Loucy (cell line): ENCODE results near the gene MRPL42.

ENCODE experiments used
- H2AFZ ChIP-seq: fragments of 200-600 bp; sonication (generic); 2 replicates; pipeline ENCODE4 v1.6.0; 2016; ENCODE audit warnings: antibody characterized with exemption, mild to moderate bottlenecking, low read length, moderate library complexity
- H3F3A ChIP-seq: fragments of 200-600 bp; 2 replicates; pipeline ENCODE4 v1.6.0; 2016; ENCODE audit warnings: antibody characterized with exemption, low read depth, mild to moderate bottlenecking
- H3K27me3 ChIP-seq: fragments of 200-600 bp; sonication (generic); 2 replicates; pipeline ENCODE4 v1.6.1; 2014; ENCODE audit warnings: low read length, mild to moderate bottlenecking; ENCODE audit not compliant: insufficient read depth, poor library complexity, severe bottlenecking
- H3K36me3 ChIP-seq: fragments of 200-600 bp; sonication (generic); 2 replicates; pipeline ENCODE4 v1.6.1; 2016; ENCODE audit warnings: low read length; ENCODE audit not compliant: insufficient read depth
- H3K4me1 ChIP-seq: fragments of 200-600 bp; sonication (generic); 2 replicates; pipeline ENCODE4 v1.5.1; 2014; ENCODE audit warnings: low read length, mild to moderate bottlenecking; ENCODE audit not compliant: insufficient read depth, poor library complexity, severe bottlenecking
- H3K4me2 ChIP-seq: fragments of 200-600 bp; sonication (generic); 2 replicates; pipeline ENCODE4 v1.6.0; 2014; ENCODE audit warnings: antibody characterized with exemption, low read length, low read depth, mild to moderate bottlenecking; ENCODE audit not compliant: poor library complexity, severe bottlenecking
- H3K4me3 ChIP-seq: fragments of 200-600 bp; sonication (generic); 2 replicates; pipeline ENCODE4 v1.5.1; 2014; ENCODE audit warnings: low read length, mild to moderate bottlenecking, mixed read lengths; ENCODE audit not compliant: poor library complexity, severe bottlenecking
- H3K79me2 ChIP-seq: fragments of 200-600 bp; sonication (generic); 2 replicates; pipeline ENCODE4 v1.6.1; 2014; ENCODE audit warnings: low read length; ENCODE audit not compliant: insufficient read depth
- H3K9ac ChIP-seq: fragments of 200-600 bp; sonication (generic); 2 replicates; pipeline ENCODE4 v1.6.0; 2014; ENCODE audit warnings: mild to moderate bottlenecking, low read depth, low read length, moderate library complexity; ENCODE audit not compliant: poor library complexity, severe bottlenecking
- H3K9me2 ChIP-seq: fragments of 200-600 bp; sonication (generic); replicated peaks from 2 replicates; pipeline ENCODE4 v1.6.1; 2016; ENCODE audit warnings: low read depth, low read length, mixed read lengths
- H3K9me3 ChIP-seq: fragments of 200-600 bp; sonication (generic); 2 replicates; pipeline ENCODE4 v1.6.1; 2014; ENCODE audit warnings: mild to moderate bottlenecking, antibody characterized with exemption, low read length, low read depth; ENCODE audit not compliant: insufficient read depth
- H4K20me1 ChIP-seq: fragments of 200-600 bp; sonication (generic); 2 replicates; pipeline ENCODE4 v1.6.0; 2014; ENCODE audit warnings: antibody characterized with exemption, low read length, mild to moderate bottlenecking; ENCODE audit not compliant: insufficient read depth, poor library complexity, severe bottlenecking
- EZH2phosphoT487 ChIP-seq: fragments of 200-600 bp; IDR thresholded peaks from 2 replicates; pipeline ENCODE4 v1.6.1; 2018; ENCODE audit warnings: antibody characterized with exemption, mild to moderate bottlenecking, moderate library complexity, borderline replicate concordance
- TF ChIP-seq, protein P1 (sequence below): fragments of 200-600 bp; sonication (generic); conservative IDR thresholded peaks from 2 replicates; pipeline ENCODE4 v1.5.1; 2014; ENCODE audit warnings: mild to moderate bottlenecking, antibody characterized with exemption, low read length

The MRPL42 gene

DNA sequence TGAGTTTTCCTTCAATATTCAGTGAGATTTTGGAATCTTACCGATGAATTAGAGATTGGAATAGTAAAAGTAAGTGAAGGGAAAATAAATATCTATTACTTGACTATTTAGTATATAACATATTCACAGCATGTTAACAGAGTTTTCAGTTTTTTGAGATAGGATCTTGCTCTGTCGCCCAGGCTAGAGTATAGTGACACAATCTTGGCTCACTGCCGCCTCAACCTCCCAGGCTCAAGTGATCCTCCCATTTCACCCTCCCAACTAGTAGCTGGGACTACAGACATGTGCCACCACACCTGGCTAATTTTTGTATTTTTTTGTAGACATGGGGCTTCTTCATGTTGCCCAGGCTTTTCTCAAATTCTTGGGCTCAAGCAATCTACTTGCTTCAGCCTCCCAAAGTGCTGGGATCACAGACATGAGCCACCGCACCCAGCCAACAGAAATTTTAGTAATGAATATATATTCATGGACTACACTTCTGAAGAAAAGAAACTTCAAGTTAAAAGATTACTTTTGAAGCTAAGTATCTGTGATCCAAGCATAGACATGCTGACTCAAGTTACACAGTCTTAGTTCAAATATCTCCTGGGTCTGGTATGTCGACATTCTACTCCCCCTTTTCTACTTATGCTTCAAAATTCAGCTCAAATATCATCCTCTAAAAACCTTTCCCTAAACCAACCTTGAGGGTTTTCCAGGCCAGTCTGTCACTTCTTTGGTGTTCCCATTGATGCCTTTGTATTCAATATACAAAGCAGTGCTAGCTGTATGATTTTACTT, 39.3 kb upstream of the MRPL42 start:
- no peaks in the 10 kb centered on the region for H3K27me3 ChIP-seq
- H3K4me2 ChIP-seq: no peak overlapping the region
- H3K9ac ChIP-seq: no peak overlapping the region
- H3K79me2 ChIP-seq: peaks cover 100% of the 10 kb centered on the region
- no peak overlapping the region for H3K4me3 ChIP-seq
- H3K4me1 ChIP-seq: peaks cover 16% of the 10 kb centered on the region
- peaks cover 90% of the 10 kb centered on the region for H4K20me1 ChIP-seq
- no peaks in the 10 kb centered on the region for H3K9me2 ChIP-seq
- no peak overlapping the region for H2AFZ ChIP-seq
- H3F3A ChIP-seq: no peaks in the 10 kb centered on the region
- no peak for TF ChIP-seq EZH2phosphoT487
- TF ChIP-seq, protein P1, sequence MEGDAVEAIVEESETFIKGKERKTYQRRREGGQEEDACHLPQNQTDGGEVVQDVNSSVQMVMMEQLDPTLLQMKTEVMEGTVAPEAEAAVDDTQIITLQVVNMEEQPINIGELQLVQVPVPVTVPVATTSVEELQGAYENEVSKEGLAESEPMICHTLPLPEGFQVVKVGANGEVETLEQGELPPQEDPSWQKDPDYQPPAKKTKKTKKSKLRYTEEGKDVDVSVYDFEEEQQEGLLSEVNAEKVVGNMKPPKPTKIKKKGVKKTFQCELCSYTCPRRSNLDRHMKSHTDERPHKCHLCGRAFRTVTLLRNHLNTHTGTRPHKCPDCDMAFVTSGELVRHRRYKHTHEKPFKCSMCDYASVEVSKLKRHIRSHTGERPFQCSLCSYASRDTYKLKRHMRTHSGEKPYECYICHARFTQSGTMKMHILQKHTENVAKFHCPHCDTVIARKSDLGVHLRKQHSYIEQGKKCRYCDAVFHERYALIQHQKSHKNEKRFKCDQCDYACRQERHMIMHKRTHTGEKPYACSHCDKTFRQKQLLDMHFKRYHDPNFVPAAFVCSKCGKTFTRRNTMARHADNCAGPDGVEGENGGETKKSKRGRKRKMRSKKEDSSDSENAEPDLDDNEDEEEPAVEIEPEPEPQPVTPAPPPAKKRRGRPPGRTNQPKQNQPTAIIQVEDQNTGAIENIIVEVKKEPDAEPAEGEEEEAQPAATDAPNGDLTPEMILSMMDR: no peak
- H3K9me3 ChIP-seq: no peaks in the 10 kb centered on the region
- H3K36me3 ChIP-seq: no peaks in the 10 kb centered on the region

DNA sequence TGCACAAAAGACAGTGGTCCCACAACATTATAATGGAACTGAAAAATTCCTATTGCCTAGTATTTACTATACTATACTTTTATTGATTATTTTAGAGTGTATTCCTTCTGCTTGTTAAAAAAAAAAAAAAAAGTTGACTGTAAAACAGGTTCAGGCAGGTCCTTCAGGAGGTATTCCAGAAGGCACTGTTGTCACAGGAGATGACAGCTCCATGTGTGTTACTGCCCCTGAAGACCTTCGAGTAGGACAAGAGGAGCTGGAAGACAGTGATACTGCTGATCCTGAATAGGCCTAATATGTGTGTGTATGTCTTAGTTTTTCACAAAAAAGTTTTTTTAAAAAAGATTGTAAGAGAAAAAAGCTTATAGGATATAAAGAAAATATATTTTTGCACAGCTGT, 37.9 kb upstream of the MRPL42 start:
- no peaks in the 10 kb centered on the region for H3K36me3 ChIP-seq
- H3K4me2 ChIP-seq: no peak overlapping the region
- no peak overlapping the region for H3K9ac ChIP-seq
- H3K4me1 ChIP-seq: peaks cover 19% of the 10 kb centered on the region
- no peaks in the 10 kb centered on the region for H3K9me3 ChIP-seq
- H3K79me2 ChIP-seq: peaks cover 100% of the 10 kb centered on the region
- no peaks in the 10 kb centered on the region for H3K27me3 ChIP-seq
- no peaks in the 10 kb centered on the region for H3K9me2 ChIP-seq
- no peaks in the 10 kb centered on the region for H3F3A ChIP-seq
- H4K20me1 ChIP-seq: peaks cover 89% of the 10 kb centered on the region
- no peak overlapping the region for H3K4me3 ChIP-seq
- TF ChIP-seq, protein P1: no peak
- no peak for TF ChIP-seq EZH2phosphoT487
- no peak overlapping the region for H2AFZ ChIP-seq

DNA sequence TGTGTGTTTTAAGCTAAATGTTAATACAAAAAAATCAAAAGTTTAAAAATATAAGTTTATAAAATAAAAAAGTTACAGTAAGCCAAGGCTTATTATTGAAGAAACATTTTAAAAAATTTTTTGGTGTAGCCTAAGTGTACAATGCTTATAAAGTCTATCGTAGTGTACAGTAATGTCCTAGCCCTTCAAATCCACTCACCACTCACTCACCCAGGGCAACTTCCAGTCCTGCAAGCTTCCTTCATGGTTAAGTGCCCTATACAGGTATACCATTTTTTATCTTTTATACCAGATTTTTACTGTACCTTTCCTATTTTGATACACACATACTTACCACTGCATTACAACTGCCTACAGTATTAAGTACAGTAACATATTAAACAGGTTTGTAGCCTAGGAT, 37.5 kb upstream of the MRPL42 start:
- H3K4me1 ChIP-seq: peaks cover 20% of the 10 kb centered on the region
- H3K27me3 ChIP-seq: no peaks in the 10 kb centered on the region
- H4K20me1 ChIP-seq: peaks cover 89% of the 10 kb centered on the region

More for the DNA sequence above, 37.5 kb upstream of the MRPL42 start:
- Histone ChIP-seq H2AFZ (no peak overlapping the region), H3F3A (no peaks in the 10 kb centered on the region), H3K36me3 (no peaks in the 10 kb centered on the region), H3K9me3 (no peaks in the 10 kb centered on the region), H3K9ac (no peak overlapping the region), H3K4me3 (no peak overlapping the region), H3K4me2 (no peak overlapping the region), H3K9me2 (no peaks in the 10 kb centered on the region), H3K79me2 (peaks cover 100% of the 10 kb centered on the region)
- TF ChIP-seq EZH2phosphoT487: no peak
- TF ChIP-seq, protein P1: no peak
